ENCODE results near the gene CPVL.

The CPVL gene

DNA sequence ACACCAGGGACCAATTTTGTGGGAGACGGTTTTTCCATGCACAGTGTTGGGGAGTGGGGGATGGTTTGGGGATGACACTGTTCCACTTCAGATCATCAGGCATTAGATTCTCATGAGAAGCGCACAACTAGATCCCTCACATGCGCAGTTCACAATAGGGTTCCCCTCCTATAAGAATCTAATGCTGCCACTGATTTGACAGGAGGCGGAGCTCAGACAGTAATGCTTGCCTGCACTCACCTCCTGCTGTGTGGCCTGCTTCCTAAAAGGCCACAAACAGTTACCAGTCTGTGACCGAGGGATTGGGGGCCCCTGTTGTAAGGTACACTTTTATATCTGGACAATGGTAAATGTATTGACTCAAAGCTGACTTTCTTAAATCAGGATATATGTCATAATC, 142.6 kb downstream of the CPVL start:
- DNase-seq (ENCODE audit: low read depth in 2 of 2), result no peak

GRCh38 chr7:29000717-29001076, 145.6 kb downstream of the CPVL start:
- no peak for DNase-seq (ENCODE audit: low read depth in 2 of 2)

- no peak for DNase-seq (ENCODE audit: low read depth in 2 of 2)
Observed at GRCh38 chr7:28999895-29000716, 146.2 kb downstream of the CPVL start.

GRCh38 chr7:28999427-28999826, 146.9 kb downstream of the CPVL start:
- no peak for DNase-seq (ENCODE audit: low read depth in 2 of 2)

DNA sequence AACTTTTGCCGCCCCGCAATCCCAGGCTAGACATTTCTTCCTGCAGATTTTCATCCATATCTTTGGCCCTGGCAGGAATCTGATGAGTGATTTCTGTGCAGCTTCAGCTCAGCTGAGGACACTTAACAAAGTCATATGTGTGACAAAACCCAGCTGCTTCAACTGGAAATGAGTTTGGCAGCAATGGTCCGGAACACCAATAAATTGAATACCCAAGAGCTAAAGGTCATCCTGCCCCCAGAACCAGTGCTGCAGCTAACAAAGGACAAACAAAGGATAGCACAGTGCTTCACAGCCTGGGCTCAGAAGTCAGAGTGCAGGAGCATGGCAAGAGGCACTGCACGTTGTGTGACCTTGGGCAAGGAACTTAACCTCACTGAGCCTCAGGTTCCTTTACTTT, 148.2 kb downstream of the CPVL start:
- DNase-seq (ENCODE audit: low read depth in 2 of 2), result no peak

GRCh38 chr7:28996836-28997235, 149.5 kb downstream of the CPVL start:
- no peak for DNase-seq (ENCODE audit: low read depth in 2 of 2)

GRCh38 chr7:28993371-28993770, 153.0 kb downstream of the CPVL start:
- DNase-seq (ENCODE audit: low read depth in 2 of 2), result no peak

- no peak for DNase-seq (ENCODE audit: low read depth in 2 of 2)
Observed at GRCh38 chr7:28992798-28993197, 153.5 kb downstream of the CPVL start.

DNA sequence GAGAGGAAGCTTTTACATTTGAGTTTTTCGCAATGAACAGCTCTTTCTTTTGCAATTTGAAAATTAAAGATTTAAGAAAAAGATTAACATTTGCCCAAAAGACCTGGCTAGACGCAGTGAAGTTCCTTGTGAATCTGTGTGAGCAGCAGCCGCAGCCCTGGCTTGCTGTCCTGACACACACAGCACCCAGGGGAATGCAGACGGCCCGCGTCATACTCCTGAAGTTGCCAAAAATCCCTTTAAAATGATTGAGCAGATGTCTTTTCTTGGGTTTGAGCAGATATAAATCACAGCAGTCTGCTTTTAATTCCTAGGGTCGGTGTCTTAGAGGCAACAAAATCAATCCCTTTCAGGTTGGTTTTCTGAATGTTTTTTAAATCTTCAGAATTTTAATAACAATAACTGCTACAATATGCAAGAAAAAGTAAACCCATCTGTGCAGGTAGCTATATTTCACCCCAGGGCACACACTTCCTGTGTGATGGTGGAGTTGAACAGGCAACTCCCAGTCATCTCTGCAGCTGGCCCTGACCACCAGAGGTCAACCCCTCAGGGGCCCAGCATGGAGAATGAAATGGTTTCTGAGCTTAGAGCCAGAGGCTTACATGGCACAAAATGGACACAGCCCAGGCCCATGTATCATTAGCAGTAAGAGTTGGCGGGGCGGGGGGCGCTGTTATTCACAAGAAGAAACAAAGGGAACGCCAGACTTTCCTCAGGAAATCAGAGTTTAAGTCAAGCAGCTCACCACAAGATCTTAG, 156.0 kb downstream of the CPVL start:
- DNase-seq (ENCODE audit: low read depth in 2 of 2), result no peak

DNA sequence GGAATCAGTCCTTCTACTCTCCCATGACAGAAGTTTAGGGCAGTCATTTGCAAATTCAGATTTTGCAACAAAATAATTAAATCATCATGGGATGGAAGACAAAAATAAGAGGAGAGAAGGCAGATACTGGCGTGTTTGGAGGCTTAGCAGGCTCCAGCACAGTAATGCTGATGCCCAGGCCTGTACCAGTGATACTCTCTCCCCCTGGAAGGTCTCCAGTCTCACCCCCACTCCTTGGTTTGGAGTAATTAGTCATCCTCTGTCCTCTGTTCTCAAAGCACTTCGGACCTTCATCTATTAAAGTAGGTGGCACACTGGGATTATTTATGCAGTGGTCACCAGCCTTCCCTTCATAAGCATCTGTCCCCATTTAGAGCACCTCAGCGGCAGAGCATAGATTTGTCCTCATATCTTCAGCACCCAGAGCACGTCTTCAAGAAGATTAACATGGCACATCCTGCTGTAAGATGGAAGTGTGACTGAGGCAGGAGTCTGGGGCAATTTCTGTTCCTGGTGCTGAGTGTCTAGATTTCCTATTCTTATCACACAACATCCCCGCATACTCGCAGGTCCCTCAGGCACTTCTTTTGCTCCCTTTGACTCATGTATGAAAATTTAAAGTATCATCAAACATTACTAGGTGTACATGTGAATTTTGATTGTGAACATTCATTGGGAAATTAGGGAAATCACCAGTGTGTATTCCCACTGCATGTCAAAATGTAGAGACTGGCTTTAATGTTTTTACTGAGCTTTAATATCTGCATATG, 156.9 kb downstream of the CPVL start:
- no peak for DNase-seq (ENCODE audit: low read depth in 2 of 2)

DNA sequence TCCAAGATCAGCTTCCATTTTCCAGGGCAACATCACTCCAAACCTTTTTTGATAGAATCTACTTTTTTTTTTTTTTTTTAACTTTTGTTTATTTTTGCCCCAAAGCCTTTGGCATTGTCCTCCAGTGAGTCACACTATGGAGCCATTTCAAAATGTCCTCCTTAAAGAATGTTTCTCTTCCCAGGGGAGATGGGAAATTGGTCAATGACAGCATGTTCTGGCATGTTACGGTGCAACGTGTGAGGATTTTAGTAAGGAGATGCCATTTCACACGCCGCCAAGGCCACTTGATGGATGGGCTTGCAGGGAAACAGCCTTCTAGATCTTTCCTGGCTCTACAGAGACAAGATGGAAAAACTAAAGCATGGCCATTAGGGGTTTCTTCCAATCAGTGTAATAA, 157.5 kb downstream of the CPVL start:
- DNase-seq (ENCODE audit: low read depth in 2 of 2), result no peak

DNA sequence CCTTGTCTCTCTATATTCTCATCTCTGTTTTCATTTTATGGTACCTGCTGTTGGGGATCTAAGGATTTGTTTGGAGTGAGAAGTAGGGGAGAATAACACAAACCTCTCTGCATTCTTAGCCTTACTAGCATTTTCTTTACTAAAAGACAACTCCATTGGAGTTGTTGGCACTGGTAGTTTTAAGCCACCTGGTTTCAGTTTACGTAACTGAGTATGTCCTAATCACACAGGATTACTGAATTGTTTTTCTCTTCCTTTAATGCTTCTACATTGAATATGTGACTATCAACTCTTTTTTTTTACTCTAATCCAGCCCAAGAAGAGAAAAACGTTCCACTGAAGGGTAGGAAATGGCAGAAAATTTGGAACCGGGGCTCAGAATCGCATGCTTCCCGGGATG, 158.2 kb downstream of the CPVL start:
- no peak for DNase-seq (ENCODE audit: low read depth in 2 of 2)

- no peak for DNase-seq (ENCODE audit: low read depth in 2 of 2)
Observed at GRCh38 chr7:28986765-28987110, 159.6 kb downstream of the CPVL start.

DNA sequence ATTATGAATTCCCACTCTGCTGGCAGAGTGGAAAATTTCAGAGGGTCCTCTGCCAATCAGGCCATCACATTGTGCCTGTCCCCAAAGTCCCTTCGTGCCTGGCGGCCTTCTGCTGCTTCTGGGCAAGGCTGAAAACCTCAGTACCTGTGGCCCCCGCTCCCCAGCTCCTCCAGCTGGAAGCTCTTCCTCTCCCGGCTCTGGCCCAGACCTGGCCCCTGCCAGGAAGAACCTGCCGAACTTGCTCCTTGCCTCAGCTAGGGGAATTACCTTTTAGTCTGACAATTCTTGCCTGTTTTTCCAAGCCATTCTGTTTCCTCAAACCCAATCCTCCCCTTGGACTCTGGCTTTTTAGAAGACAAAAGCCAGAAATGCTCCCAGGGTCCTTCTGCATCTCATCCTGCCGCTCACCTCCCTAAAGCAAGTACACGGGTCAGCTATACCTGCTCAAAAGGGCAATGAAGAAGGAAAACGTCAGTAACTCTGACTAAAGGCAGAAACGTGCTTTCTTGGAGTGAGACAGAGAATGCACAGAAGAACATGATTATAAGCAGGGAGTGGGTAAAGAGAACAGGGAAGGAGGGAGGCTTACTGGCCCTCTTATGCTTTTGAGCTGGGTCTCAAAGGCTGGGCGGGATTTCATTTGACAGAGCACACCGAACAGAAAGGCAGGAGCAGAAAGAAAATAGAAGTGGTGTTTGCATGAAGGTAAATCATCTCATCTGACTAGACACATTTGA, 160.1 kb downstream of the CPVL start:
- DNase-seq (ENCODE audit: low read depth in 2 of 2), result no peak

GRCh38 chr7:28984631-28985030, 161.7 kb downstream of the CPVL start:
- DNase-seq (ENCODE audit: low read depth in 2 of 2), result no peak

GRCh38 chr7:28984217-28984616, 162.1 kb downstream of the CPVL start:
- DNase-seq (ENCODE audit: low read depth in 2 of 2), result no peak

DNA sequence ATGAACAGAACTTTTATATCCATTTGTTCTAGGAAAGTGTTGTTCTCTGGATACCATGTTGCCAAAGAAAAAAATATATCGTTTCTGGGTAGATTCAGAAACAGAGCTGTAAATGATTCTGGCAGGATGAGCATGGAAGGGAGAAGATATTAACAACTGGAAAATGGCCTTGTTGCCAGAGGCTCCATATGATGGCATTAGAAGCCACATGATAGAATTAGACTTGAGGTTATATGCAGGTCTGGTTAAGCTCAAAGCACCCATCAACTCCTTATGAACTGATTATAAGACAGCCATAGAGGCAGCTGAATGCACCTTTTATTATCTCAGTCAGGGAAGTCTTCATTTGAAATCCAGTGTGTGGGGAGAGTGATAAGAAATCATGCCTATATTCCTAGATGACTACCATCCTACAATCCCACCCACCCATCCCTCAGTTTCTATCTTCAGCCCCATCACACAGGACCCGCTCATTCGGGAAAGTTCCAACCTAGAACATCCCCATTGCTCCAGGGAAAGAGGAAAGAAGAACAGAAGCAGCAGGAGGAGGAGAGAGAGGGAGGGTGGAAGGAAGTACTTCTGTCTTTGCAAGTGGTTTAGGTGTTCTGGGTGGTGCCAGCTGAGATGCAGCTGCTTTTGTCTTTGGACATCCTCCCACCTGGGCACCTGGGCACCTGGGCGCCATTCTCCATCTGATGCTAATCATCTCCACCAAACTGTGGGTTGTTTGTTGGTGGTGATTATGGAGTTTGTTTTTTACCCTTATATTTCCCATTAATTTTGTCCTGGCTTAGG, 162.7 kb downstream of the CPVL start:
- DNase-seq (ENCODE audit: low read depth in 2 of 2), result no peak

DNA sequence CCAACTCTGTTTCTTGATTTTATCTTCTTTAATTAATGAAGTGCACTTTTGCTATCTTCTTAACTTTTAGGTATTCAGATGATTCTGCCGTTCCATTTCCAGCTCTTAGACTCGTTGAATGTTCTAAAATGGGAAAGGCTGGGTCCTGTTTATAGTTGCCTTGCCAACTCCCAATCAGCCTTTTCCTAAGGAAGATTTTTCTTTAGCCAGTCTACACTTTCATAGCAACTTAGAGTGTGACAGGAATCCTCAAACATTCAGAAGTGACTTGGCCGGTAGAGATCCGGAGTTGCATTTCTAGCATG, 165.2 kb downstream of the CPVL start:
- no peak for DNase-seq (ENCODE audit: low read depth in 2 of 2)

DNA sequence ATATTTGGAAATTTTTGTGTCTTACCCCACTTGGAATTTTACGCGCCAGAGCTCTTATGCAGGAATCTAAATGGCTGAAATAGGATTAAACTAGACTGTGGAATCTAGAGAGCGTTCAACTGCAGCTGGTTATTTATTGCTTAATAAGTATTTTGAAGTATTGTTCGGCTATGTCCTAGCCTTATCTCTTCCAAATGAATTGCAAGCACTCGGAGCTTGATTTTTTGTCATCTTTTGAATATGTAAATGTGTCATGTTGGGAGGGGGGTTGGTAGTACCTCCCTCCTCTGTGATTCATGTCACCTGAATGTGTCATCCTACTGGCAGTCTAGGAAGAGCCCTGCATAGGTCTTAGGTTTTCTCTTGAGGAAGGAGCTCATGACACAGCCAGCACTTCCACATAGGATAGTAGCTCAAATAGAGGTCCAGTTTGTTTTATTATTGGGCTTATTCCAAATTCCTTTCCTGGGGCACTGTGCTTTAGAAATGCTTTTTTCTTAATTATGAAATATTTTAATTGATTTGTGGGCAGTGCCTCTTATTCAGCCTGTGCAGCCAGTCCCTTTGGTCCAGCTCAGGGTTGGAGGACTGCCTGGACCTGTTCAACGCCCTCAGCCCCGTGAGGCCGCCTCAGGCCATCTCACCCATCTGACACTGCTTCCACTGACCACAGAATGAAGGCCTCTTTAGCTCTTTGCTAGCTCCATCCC, 165.7 kb downstream of the CPVL start:
- no peak for DNase-seq (ENCODE audit: low read depth in 2 of 2)

DNA sequence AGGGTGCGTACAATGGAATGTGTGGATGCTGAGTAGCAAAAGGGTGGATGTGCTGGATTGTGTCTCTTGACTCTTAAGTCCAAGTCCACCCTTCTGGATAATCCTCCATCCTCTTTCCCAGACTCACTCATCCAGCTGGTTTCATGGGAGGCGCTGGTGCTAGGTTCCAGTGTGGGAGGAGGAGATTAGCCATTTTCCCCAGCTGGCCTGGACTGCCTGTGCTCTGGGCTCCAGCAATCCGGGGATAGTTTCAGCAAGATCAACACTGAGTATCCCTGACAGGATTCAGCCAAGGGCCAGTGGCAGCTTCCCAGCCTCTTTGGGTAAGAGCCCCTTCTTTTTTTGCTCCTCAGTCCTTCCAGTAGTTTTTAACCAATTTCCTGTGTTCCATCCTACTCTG, 166.6 kb downstream of the CPVL start:
- DNase-seq (ENCODE audit: low read depth in 2 of 2), result no peak

- DNase-seq (ENCODE audit: low read depth in 2 of 2), result no peak
Observed at GRCh38 chr7:28977881-28978280, 168.5 kb downstream of the CPVL start.

All from activated CD4-positive, alpha-beta T cell treated with anti-CD3 and anti-CD28 coated beads for 24 hours (primary cell).